Measurements from ENCODE around the gene ADAMTSL1. TPM values are rescaled to one million over a fixed set of nuclear protein-coding genes. Genes with fewer than 3 reads are reported as not detected.

Gene ADAMTSL1
- total RNA-seq, 4 donors from 2014 or later = 0.32 to 2.3 (median 1.3) TPM

DNA sequence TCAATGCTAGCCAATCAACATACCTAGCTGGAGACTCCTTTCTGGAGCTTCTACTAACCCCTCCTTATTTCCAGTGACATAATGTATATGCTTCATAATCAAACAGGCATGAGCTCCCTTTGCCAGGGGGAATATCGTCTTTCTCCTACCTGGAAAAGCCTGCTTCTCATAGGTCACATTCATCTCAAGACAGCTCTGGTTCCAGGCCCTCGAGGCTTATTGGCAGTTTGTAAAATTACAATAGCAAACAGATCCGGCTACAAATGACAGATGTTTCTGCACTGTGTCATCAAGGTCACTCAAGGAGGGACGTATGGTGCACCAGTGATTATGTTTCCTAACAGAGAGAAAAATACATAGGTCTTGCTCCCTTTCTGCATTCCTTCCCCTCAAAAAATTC, 419.1 kb downstream of the ADAMTSL1 start:
- 63% methylated on average over 4 of the region's 4 CpGs for WGBS
- Histone ChIP-seq H3K36me3 (no peaks in the 10 kb centered on the region), H3K9me3 (peaks cover 14% of the 10 kb centered on the region), H3K4me1 (no peaks in the 10 kb centered on the region), H3K4me3 (no peak overlapping the region), H3K27me3 (no peaks in the 10 kb centered on the region), H3K27ac (no peak overlapping the region)
- no peak for TF ChIP-seq EP300 (IDR thresholded peaks at IDR 0.05)
- TF ChIP-seq POLR2A (IDR thresholded peaks at IDR 0.05) = no peak
- TF ChIP-seq POLR2AphosphoS5 (IDR thresholded peaks at IDR 0.05) = no peak
- TF ChIP-seq, protein P1, sequence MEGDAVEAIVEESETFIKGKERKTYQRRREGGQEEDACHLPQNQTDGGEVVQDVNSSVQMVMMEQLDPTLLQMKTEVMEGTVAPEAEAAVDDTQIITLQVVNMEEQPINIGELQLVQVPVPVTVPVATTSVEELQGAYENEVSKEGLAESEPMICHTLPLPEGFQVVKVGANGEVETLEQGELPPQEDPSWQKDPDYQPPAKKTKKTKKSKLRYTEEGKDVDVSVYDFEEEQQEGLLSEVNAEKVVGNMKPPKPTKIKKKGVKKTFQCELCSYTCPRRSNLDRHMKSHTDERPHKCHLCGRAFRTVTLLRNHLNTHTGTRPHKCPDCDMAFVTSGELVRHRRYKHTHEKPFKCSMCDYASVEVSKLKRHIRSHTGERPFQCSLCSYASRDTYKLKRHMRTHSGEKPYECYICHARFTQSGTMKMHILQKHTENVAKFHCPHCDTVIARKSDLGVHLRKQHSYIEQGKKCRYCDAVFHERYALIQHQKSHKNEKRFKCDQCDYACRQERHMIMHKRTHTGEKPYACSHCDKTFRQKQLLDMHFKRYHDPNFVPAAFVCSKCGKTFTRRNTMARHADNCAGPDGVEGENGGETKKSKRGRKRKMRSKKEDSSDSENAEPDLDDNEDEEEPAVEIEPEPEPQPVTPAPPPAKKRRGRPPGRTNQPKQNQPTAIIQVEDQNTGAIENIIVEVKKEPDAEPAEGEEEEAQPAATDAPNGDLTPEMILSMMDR (IDR thresholded peaks at IDR 0.05) = no peak
- DNase-seq (ENCODE audit: low spot score in 2 of 2) = no peak

DNA sequence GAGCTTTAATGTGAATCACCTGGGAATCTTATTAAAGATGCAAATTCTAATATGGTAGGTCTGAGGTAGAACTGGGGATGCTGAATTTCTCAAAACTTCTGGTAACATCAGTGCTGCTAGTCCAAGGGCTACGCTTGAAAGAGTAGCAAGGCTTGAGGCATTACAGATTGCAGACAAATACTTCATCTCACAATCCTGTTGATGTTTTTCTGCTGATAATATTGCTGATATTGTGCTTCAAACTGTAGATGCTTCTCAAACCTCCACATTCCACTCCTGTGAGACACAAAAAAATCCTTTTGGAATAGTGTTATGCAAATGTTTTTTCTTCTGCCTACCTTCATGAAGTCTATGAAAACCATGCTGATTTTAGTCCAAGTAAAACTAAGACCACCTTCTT, 419.5 kb downstream of the ADAMTSL1 start:
- Histone ChIP-seq H3K9me3 (peaks cover 14% of the 10 kb centered on the region), H3K4me1 (no peaks in the 10 kb centered on the region), H3K27ac (no peak overlapping the region), H3K36me3 (no peaks in the 10 kb centered on the region), H3K4me3 (no peak overlapping the region), H3K27me3 (no peaks in the 10 kb centered on the region)
- no peak for DNase-seq (ENCODE audit: low spot score in 2 of 2)
- 100% methylated on average over 1 of the region's 1 CpG for WGBS
- TF ChIP-seq EP300 (IDR thresholded peaks at IDR 0.05) (no peak), POLR2AphosphoS5 (IDR thresholded peaks at IDR 0.05) (no peak), POLR2A (IDR thresholded peaks at IDR 0.05) (no peak)
- TF ChIP-seq, protein P1 (IDR thresholded peaks at IDR 0.05) = no peak

DNA sequence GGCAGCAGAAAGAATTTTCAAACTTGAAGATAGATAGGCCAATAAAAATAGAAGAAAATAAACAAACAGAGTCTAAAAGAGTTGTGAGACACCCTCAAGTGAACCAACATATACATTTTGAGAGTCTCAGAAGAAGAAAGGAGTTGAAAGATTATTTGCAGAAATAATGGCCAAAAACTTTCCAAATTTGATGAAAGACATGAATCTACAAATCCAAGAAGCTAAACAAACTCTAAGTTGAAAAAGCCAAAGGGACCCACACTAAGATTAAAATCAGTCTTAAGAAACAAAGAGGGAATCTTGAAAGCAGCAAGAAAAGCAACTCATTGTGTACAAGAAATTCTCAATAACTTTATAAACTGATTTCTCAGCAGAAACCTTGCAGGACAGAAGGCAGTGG, 422.1 kb downstream of the ADAMTSL1 start:
- Histone ChIP-seq H3K4me3 (no peak overlapping the region), H3K27me3 (no peaks in the 10 kb centered on the region), H3K36me3 (no peaks in the 10 kb centered on the region), H3K27ac (no peak overlapping the region), H3K9me3 (peaks cover 14% of the 10 kb centered on the region), H3K4me1 (no peaks in the 10 kb centered on the region)
- no peak for DNase-seq (ENCODE audit: low spot score in 2 of 2)
- TF ChIP-seq, protein P1 (IDR thresholded peaks at IDR 0.05) = no peak
- no peak for TF ChIP-seq POLR2AphosphoS5 (IDR thresholded peaks at IDR 0.05)
- no peak for TF ChIP-seq POLR2A (IDR thresholded peaks at IDR 0.05)
- no peak for TF ChIP-seq EP300 (IDR thresholded peaks at IDR 0.05)

- DNase-seq (ENCODE audit: low spot score in 2 of 2) = no peak
- Histone ChIP-seq H3K36me3 (no peaks in the 10 kb centered on the region), H3K4me1 (no peaks in the 10 kb centered on the region), H3K27me3 (no peaks in the 10 kb centered on the region), H3K9me3 (peaks cover 14% of the 10 kb centered on the region), H3K4me3 (no peak overlapping the region), H3K27ac (no peak overlapping the region)
- TF ChIP-seq EP300 (IDR thresholded peaks at IDR 0.05) = no peak
- TF ChIP-seq POLR2AphosphoS5 (IDR thresholded peaks at IDR 0.05) = no peak
- TF ChIP-seq, protein P1 (IDR thresholded peaks at IDR 0.05) = no peak
- no peak for TF ChIP-seq POLR2A (IDR thresholded peaks at IDR 0.05)
- 100% methylated on average over 1 of the region's 2 CpGs for WGBS
Observed at GRCh38 chr9:18896531-18897179, 422.7 kb downstream of the ADAMTSL1 start.

GRCh38 chr9:18903450-18903849, 429.5 kb downstream of the ADAMTSL1 start:
- WGBS = 91% methylated on average over 2 of the region's 2 CpGs
- H3K4me1 ChIP-seq = no peaks in the 10 kb centered on the region

More at GRCh38 chr9:18903450-18903849, 429.5 kb downstream of the ADAMTSL1 start:
- H3K4me3 ChIP-seq = no peak overlapping the region
- TF ChIP-seq, protein P1 (IDR thresholded peaks at IDR 0.05) = no peak
- TF ChIP-seq POLR2AphosphoS5 (IDR thresholded peaks at IDR 0.05) (no peak), EP300 (IDR thresholded peaks at IDR 0.05) (no peak), POLR2A (IDR thresholded peaks at IDR 0.05) (no peak)
- no peak for DNase-seq (ENCODE audit: low spot score in 2 of 2)
- no peaks in the 10 kb centered on the region for H3K9me3 ChIP-seq
- H3K27ac ChIP-seq = no peak overlapping the region
- H3K27me3 ChIP-seq = no peaks in the 10 kb centered on the region
- no peaks in the 10 kb centered on the region for H3K36me3 ChIP-seq

All from suprapubic skin (tissue), 4 donors.